Astrocyte (in vitro differentiated cells and primary cell): ENCODE measurements around the gene FLRT1.

Source experiments
- CTCF ChIP-seq: IDR thresholded peaks from 2 replicates; pipeline ENCODE4 v1.5.1; 2011; ENCODE audit warnings: low read depth, mild to moderate bottlenecking, inconsistent platforms, low read length, moderate library complexity; ENCODE audit not compliant: insufficient read depth
- EZH2 ChIP-seq: IDR thresholded peaks from 2 replicates; pipeline ENCODE4 v1.6.1; 2012; ENCODE audit warnings: mild to moderate bottlenecking, low read length, inconsistent platforms; ENCODE audit not compliant: insufficient read depth

DNA sequence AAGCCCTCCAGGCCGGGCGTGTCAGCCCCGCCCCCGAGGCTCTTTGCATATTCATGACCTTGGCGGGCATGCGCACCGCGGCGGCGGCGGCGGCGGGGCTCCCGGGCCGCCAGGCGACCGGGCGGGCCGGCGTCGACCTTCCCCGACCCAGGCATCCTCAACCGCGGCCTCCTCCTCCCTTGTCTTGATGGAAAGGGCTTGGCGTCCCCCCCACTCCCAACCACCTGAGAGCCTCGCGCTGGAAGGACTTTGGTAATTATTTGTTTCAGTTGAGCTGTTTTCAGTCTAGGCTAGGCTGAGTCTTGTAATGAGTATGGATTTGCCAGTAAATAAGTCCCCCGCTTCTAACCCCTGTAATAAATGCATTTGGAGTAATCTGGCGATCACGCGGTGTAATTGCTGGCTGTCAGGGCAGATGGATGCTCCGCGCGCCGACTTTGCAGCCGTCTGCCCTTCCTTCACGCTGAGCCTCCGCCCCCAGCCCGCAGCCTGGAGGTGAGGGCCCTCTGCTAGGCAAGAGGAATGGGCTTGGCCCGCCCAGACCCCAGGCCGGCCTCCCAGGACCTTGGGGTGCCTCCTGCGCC, 25.2 kb downstream of the FLRT1 start:
- no peak for TF ChIP-seq CTCF
- peak; percentile 10 for TF ChIP-seq EZH2
